ENCODE results near the gene PTPRG.

GRCh38 chr3:62110443-62111225 lies 549.3 kb downstream of the PTPRG start:
- TF ChIP-seq CTCF (IDR thresholded peaks at IDR 0.05; ENCODE audit: low read depth, low read length, missing input control) (no peak), HNF4A (conservative IDR thresholded peaks at IDR 0.05) (no peak)

Measured in liver (tissue), 3 donors.